SK-N-SH treated with all-trans-retinoic acid at 6 μM for 48 hours (cell line): ENCODE data around the gene S100A8.

ENCODE experiments used
- ATAC-seq: fragments of 200-7000 bp; cut with Tn5 transposase; 3 replicates; pipeline ENCODE4 v1.9.1; 2020; ENCODE audit warnings: mild to moderate bottlenecking, moderate library complexity
- ARNTL ChIP-seq: fragments of 450-650 bp; formaldehyde crosslinking; IDR thresholded peaks from 2 replicates; pipeline ENCODE4 v1.5.0; 2020; ENCODE audit warnings: low read depth, mild to moderate bottlenecking, moderate library complexity, borderline replicate concordance
- BACH2 ChIP-seq: fragments of 250-450 bp; sonication (Bioruptor Pico); IDR thresholded peaks from 2 replicates; pipeline ENCODE4 v1.9.0; 2021; ENCODE audit warnings: mild to moderate bottlenecking, borderline replicate concordance
- CREB5 ChIP-seq: fragments of 250-450 bp; sonication (Bioruptor Pico); IDR thresholded peaks from 2 replicates; pipeline ENCODE4 v1.5.1; 2020; ENCODE audit warnings: low read depth, mild to moderate bottlenecking, moderate library complexity
- CSDC2 ChIP-seq: fragments of 250-450 bp; sonication (Bioruptor Pico); IDR thresholded peaks from 2 replicates; pipeline ENCODE4 v1.5.0; 2020; ENCODE audit warnings: mild to moderate bottlenecking, moderate library complexity
- CSRNP3 ChIP-seq: fragments of 250-450 bp; sonication (Bioruptor Pico); IDR thresholded peaks from 2 replicates; pipeline ENCODE4 v1.5.1; 2021; ENCODE audit warnings: mild to moderate bottlenecking, moderate library complexity
- ESRRG ChIP-seq: fragments of 250-450 bp; sonication (Bioruptor Pico); IDR thresholded peaks from 2 replicates; pipeline ENCODE4 v1.6.1; 2021; ENCODE audit warnings: mild to moderate bottlenecking
- GLIS3 ChIP-seq: fragments of 250-450 bp; sonication (Bioruptor Pico); IDR thresholded peaks from 2 replicates; pipeline ENCODE4 v1.5.0; 2020; ENCODE audit warnings: mild to moderate bottlenecking, moderate library complexity
- ISL1 ChIP-seq: fragments of 250-450 bp; sonication (Bioruptor Pico); IDR thresholded peaks from 2 replicates; pipeline ENCODE4 v2.1.2; 2022; ENCODE audit warnings: mild to moderate bottlenecking, moderate library complexity
- PATZ1 ChIP-seq: fragments of 250-450 bp; sonication (Bioruptor Pico); IDR thresholded peaks from 2 replicates; pipeline ENCODE4 v1.8.0; 2020; ENCODE audit warnings: mild to moderate bottlenecking, moderate library complexity, borderline replicate concordance
- POU6F1 ChIP-seq: fragments of 250-450 bp; sonication (Bioruptor Pico); IDR thresholded peaks from 2 replicates; pipeline ENCODE4 v1.8.0; 2021; ENCODE audit warnings: low read depth, mild to moderate bottlenecking, moderate library complexity, borderline replicate concordance
- PPARA ChIP-seq: fragments of 250-450 bp; sonication (Bioruptor Pico); IDR thresholded peaks from 2 replicates; pipeline ENCODE4 v1.5.0; 2020; ENCODE audit warnings: mild to moderate bottlenecking, borderline replicate concordance
- RARB ChIP-seq: fragments of 250-450 bp; sonication (Bioruptor Pico); IDR thresholded peaks from 2 replicates; pipeline ENCODE4 v1.8.0; 2021; ENCODE audit warnings: mild to moderate bottlenecking, moderate library complexity
- TCF4 ChIP-seq: fragments of 250-450 bp; sonication (Bioruptor Pico); IDR thresholded peaks from 2 replicates; pipeline ENCODE4 v1.8.0; 2021; ENCODE audit warnings: mild to moderate bottlenecking, moderate library complexity, borderline replicate concordance
- TOX ChIP-seq: fragments of 250-450 bp; sonication (Bioruptor Pico); IDR thresholded peaks from 2 replicates; pipeline ENCODE4 v1.8.0; 2021; ENCODE audit warnings: mild to moderate bottlenecking, moderate library complexity, borderline replicate concordance
- ZC3H10 ChIP-seq: fragments of 250-450 bp; sonication (Bioruptor Pico); IDR thresholded peaks from 2 replicates; pipeline ENCODE4 v1.5.1; 2021; ENCODE audit warnings: mild to moderate bottlenecking, moderate library complexity
- ZFP3 ChIP-seq: fragments of 250-450 bp; sonication (Bioruptor Pico); IDR thresholded peaks from 2 replicates; pipeline ENCODE4 v1.5.0; 2020; ENCODE audit warnings: mild to moderate bottlenecking, moderate library complexity
- ZFP30 ChIP-seq: fragments of 450-650 bp; formaldehyde crosslinking; IDR thresholded peaks from 2 replicates; pipeline ENCODE4 v1.5.0; 2022; ENCODE audit warnings: mild to moderate bottlenecking, moderate library complexity
- ZNF565 ChIP-seq: fragments of 450-650 bp; formaldehyde crosslinking; conservative IDR thresholded peaks from 2 replicates; pipeline ENCODE4 v1.5.0; 2020; ENCODE audit warnings: low read depth, mild to moderate bottlenecking, moderate library complexity
- ZNF70 ChIP-seq: fragments of 450-650 bp; formaldehyde crosslinking; IDR thresholded peaks from 2 replicates; pipeline ENCODE4 v1.5.0; 2020; ENCODE audit warnings: mild to moderate bottlenecking, moderate library complexity
- ZNF8 ChIP-seq: fragments of 450-650 bp; formaldehyde crosslinking; IDR thresholded peaks from 2 replicates; pipeline ENCODE4 v1.5.0; 2020; ENCODE audit warnings: mild to moderate bottlenecking, moderate library complexity

Gene S100A8

GRCh38 chr1:153400244-153400643 is 9.4 kb upstream of the S100A8 start:
- no peak for TF ChIP-seq ZC3H10 (CRISPR knock-in tag)
- no peak for TF ChIP-seq ARNTL
- TF ChIP-seq RARB (CRISPR knock-in tag) = no peak
- no peak for TF ChIP-seq ESRRG (CRISPR knock-in tag)
- no peak for TF ChIP-seq TOX (CRISPR knock-in tag)
- TF ChIP-seq PPARA = no peak
- no peak for TF ChIP-seq POU6F1 (CRISPR knock-in tag)
- no peak for TF ChIP-seq ZFP3 (CRISPR knock-in tag)
- no peak for TF ChIP-seq TCF4
- no peak for TF ChIP-seq ZNF70 (CRISPR knock-in tag)
- TF ChIP-seq BACH2 = no peak
- no peak for TF ChIP-seq ZNF565 (CRISPR knock-in tag)
- peak; percentile 40; the same call in 2 of the 3 replicates for ATAC-seq

GRCh38 chr1:153399401-153400055 is 8.7 kb upstream of the S100A8 start:
- ATAC-seq = no peak

GRCh38 chr1:153397924-153398651 is 7.2 kb upstream of the S100A8 start:
- ATAC-seq = no peak
- TF ChIP-seq GLIS3 = no peak
- TF ChIP-seq ZNF70 (CRISPR knock-in tag) = no peak
- TF ChIP-seq, all 23 proteins: peak for 0

More at GRCh38 chr1:153399401-153400055, 8.7 kb upstream of the S100A8 start:
- TF ChIP-seq ISL1 (CRISPR knock-in tag) (no peak), BACH2 (no peak), ARNTL (no peak), POU6F1 (CRISPR knock-in tag) (no peak), ZNF8 (CRISPR knock-in tag) (no peak), TCF4 (no peak), GLIS3 (no peak), CSDC2 (CRISPR knock-in tag) (no peak)

- ATAC-seq = no peak
- TF ChIP-seq CSRNP3 (CRISPR knock-in tag) (no peak), BACH2 (no peak), ARNTL (no peak), TCF4 (no peak), CSDC2 (CRISPR knock-in tag) (no peak)
Measured at GRCh38 chr1:153397051-153397923, 6.4 kb upstream of the S100A8 start.

GRCh38 chr1:153396461-153396860 is 5.6 kb upstream of the S100A8 start:
- no peak for ATAC-seq
- TF ChIP-seq PATZ1 (CRISPR knock-in tag) = no peak
- TF ChIP-seq ZFP30 (CRISPR knock-in tag) = no peak
- no peak for TF ChIP-seq GLIS3
- no peak for TF ChIP-seq CREB5 (CRISPR knock-in tag)
- no peak for TF ChIP-seq ARNTL
- no peak for TF ChIP-seq RARB (CRISPR knock-in tag)
- no peak for TF ChIP-seq PPARA
- no peak for TF ChIP-seq CSDC2 (CRISPR knock-in tag)
- TF ChIP-seq POU6F1 (CRISPR knock-in tag) = no peak
- TF ChIP-seq ZFP3 (CRISPR knock-in tag) = no peak
- no peak for TF ChIP-seq ZNF565 (CRISPR knock-in tag)
- TF ChIP-seq CSRNP3 (CRISPR knock-in tag) = no peak
